Right lobe of liver (tissue), 4 donors: ENCODE measurements around the gene MYH6.

Source experiments
- POLR2A ChIP-seq: fragments of 450-650 bp; IDR thresholded peaks from one replicate; pipeline ENCODE4 v1.6.1; 2017; ENCODE audit warnings: antibody characterized with exemption, mild to moderate bottlenecking
- TF ChIP-seq, protein P1 (sequence below), 4 donors: fragments of 200-600 bp in 3 of 4; fragments of 450-650 bp in 1 of 4; IDR thresholded peaks; one replicate each; pipeline versions ENCODE4 v1.5.1 to v1.8.0; 2016 to 2022; ENCODE audit warnings: antibody characterized with exemption in 4 of 4, mild to moderate bottlenecking in 2 of 4
- donor health status: DM: no; HTN: no; CAD: no.
- donor health status: DM: no; HTN: no; CAD: no.
- donor health status: DM: no; HTN: yes; CAD: no.

DNA sequence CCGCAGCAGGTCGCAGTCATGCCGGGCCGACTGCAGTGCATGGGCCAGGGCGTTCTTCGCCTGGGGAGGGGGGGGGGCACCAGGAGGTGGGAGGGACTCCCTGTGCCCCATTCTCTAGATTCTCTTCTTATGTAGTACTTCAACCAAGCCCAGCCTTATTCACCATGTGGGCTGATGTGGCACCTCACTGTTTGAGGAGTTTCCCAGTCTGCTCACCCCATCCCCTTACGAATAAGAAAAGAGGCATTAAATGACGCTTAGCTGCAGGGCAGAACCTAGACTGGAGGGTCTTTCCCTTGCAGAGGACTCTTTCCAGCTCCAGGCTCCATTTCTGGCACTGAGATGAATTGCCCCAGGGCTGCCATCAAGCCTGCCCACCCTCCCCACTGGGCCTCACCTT, 19.1 kb downstream of the MYH6 start:
- TF ChIP-seq, protein P1, sequence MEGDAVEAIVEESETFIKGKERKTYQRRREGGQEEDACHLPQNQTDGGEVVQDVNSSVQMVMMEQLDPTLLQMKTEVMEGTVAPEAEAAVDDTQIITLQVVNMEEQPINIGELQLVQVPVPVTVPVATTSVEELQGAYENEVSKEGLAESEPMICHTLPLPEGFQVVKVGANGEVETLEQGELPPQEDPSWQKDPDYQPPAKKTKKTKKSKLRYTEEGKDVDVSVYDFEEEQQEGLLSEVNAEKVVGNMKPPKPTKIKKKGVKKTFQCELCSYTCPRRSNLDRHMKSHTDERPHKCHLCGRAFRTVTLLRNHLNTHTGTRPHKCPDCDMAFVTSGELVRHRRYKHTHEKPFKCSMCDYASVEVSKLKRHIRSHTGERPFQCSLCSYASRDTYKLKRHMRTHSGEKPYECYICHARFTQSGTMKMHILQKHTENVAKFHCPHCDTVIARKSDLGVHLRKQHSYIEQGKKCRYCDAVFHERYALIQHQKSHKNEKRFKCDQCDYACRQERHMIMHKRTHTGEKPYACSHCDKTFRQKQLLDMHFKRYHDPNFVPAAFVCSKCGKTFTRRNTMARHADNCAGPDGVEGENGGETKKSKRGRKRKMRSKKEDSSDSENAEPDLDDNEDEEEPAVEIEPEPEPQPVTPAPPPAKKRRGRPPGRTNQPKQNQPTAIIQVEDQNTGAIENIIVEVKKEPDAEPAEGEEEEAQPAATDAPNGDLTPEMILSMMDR (IDR thresholded peaks at IDR 0.05): no peak
- no peak for TF ChIP-seq POLR2A
